HG03521 (cell line): ENCODE results near the gene DEFB124.
"Not testable (repeated sequence)": the region's sequence is repeated elsewhere in the genome, so short reads cannot be mapped to it uniquely, and the experiment has no call there.

Source experiments
- ATAC-seq: cut with Tn5 transposase; IDR thresholded peaks from one replicate; pipeline ENCODE4 v1.9.1; 2021; ENCODE audit warnings: mild to moderate bottlenecking, moderate library complexity; ENCODE audit not compliant: unreplicated experiment

DEFB124 gene

DNA sequence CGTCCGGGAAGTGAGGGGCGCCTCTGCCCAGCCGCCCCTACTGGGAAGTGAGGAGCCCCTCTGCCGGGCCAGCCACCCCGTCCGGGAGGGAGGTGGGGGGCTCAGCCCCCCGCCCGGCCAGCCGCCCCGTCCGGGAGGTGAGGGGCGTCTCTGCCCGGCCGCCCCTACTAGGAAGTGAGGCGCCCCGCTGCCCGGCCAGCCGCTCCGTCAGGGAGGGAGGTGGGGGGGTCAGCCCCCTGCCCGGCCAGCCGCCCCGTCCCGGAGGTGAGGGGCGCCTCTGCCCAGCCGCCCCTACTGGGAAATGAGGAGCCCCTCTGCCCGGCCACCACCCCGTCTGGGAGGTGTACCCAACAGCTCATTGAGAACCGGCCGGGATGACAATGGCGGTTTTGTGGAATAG, 47.4 kb downstream of the DEFB124 start:
- not testable (repeated sequence) for ATAC-seq

DNA sequence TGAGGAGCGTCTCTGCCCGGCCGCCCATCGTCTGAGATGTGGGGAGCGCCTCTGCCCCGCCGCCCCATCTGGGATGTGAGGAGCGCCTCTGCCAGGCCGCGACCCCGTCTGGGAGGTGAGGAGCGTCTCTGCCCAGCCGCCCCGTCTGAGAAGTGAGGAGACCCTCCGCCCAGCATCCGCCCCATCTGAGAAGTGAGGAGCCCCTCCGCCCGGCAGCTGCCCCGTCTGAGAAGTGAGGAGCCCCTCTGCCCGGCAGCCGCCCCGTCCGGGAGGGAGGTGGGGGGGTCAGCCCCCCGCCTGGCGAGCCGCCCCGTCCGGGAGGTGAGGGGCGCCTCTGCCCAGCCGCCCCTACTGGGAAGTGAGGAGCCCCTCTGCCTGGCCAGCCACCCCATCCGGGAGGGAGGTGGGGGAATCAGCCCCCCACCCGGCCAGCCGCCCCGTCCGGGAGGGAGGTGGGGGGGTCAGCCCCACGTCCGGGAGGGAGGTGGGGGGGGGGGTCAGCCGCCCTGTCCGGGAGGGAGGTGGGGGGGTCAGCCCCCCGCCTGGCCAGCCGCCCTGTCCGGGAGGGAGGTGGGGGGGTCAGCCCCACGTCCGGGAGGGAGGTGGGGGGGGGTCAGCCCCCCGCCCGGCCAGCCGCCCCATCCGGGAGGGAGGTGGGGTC, 47.9 kb downstream of the DEFB124 start:
- not testable (repeated sequence) for ATAC-seq

DNA sequence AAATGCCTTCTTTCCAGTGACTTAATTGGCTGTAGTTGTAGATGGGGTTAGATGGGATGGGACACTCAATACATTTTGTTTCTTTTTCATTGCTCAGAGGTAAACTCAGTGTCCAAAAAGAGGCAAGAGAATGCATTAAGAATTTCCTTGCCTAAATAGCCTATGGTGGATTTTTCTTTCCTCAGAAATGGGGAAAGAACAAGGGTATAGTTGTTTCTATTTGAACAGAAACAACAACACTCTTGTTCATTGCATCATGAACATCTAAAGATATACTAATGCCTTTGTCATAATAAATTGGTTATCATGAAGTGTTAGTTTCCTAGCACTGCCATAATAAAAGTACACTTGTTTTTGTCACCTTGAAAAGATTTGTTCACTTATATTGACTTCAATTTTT, 49.1 kb downstream of the DEFB124 start:
- no peak for ATAC-seq

DNA sequence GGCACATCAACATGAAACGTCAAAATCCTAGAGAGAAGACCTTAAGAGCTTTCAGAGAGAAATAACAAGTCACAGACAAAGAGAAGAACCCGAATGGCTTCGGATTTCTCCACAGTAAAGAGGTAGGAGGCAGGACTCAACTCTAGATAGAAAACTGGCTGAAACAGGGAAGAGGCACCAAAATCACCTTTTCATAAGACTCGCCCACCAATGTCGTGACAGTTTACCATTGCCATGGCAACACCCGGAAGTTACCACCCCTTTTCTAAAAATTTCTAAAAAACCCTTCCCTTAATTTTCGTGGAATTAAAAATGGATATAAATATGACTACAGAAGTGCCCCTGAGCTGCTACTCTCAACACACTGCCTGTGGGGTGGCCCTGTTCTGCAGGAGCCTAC, 56.6 kb downstream of the DEFB124 start:
- ATAC-seq: no peak

DNA sequence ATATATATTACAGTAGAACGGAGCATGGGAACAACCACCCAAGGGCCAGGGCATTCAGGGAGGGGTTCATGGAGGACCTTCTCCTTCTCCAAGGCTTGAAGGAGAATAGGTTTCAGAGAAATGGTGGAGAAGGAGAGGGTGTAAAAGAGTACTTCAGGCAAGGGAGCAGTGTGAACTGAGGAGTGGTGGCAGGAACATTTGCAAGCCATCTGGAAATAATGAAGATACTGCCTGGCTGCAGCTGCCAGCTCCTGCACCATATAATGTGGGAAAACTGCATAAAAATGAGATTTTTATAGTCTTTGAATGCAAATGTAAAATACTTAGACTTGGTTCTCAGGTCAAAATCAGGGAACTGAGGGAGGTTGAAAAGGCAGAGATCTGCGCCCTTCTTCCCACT, 59.3 kb downstream of the DEFB124 start:
- ATAC-seq: no peak
